Activated CD8-positive, alpha-beta memory T cell treated with anti-CD3 and anti-CD28 coated beads, Interleukin-2, amount 50 U/mL, for 4 hours (primary cell): ENCODE data around the gene KLHL3.

Experiments
- DNase-seq: peaks from one replicate; pipeline ENCODE4 v3.0.0-alpha.2; 2020

The KLHL3 gene

DNA sequence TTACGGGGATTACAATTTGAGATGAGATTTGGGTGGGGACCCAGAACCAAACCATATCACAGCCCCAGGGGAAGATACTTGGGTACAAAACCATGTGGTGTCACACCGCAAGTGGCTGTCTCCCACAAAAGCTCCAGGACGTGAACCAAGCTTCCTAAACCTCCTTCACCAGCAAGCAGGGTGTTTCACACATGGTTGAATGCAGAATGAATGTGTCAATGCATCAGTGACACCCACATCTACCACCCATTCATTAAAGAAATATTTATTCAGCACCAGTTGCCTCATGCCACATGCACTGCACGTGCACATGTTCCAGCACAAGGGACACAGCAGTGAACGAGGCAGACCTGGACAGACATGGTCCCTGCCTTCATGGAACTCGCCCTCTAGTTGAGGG is 165.8 kb downstream of the KLHL3 start:
- no peak for DNase-seq
